Breast epithelium (tissue), 3 donors: ENCODE measurements around the gene ZFP62.

Experiments
- CTCF ChIP-seq, 3 donors: fragments of 450-650 bp; IDR thresholded peaks; one replicate each; pipeline ENCODE4 v1.5.1; 2016 to 2017; ENCODE audit warnings: antibody characterized with exemption in 3 of 3, mild to moderate bottlenecking in 3 of 3, moderate library complexity in 3 of 3
- POLR2A ChIP-seq: fragments of 450-650 bp; IDR thresholded peaks from one replicate; pipeline ENCODE4 v1.6.1; 2016; ENCODE audit warnings: antibody characterized with exemption, mild to moderate bottlenecking, moderate library complexity
- POLR2AphosphoS5 ChIP-seq, 3 donors: sonication (generic); formaldehyde crosslinking; IDR thresholded peaks; one replicate each; pipeline ENCODE4 v1.6.1; 2017; ENCODE audit warnings: antibody characterized with exemption in 3 of 3

GRCh38 chr5:180865981-180866695, 5.1 kb upstream of the ZFP62 start:
- TF ChIP-seq POLR2A (no peak), CTCF (IDR thresholded peaks at IDR 0.05) (no peak), POLR2AphosphoS5 (IDR thresholded peaks at IDR 0.05) (no peak)
